CMK (cell line): ENCODE results near the gene MXRA7.
"Not testable (repeated sequence)": the region's sequence is repeated elsewhere in the genome, so short reads cannot be mapped to it uniquely, and the experiment has no call there.

Experiments
- DNase-seq: peaks from one replicate; pipeline ENCODE4 v3.0.0-alpha.2; 2010; ENCODE audit warnings: low read depth

The MXRA7 gene, protein sequence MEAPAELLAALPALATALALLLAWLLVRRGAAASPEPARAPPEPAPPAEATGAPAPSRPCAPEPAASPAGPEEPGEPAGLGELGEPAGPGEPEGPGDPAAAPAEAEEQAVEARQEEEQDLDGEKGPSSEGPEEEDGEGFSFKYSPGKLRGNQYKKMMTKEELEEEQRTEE

GRCh38 chr17:76710863-76711611 lies at the start of gene MXRA7:
Gene MXRA7 (minus strand): TSS chr17:76710965. CDS start chr17:76710946, 19 bp downstream.
- no peak for DNase-seq

DNA sequence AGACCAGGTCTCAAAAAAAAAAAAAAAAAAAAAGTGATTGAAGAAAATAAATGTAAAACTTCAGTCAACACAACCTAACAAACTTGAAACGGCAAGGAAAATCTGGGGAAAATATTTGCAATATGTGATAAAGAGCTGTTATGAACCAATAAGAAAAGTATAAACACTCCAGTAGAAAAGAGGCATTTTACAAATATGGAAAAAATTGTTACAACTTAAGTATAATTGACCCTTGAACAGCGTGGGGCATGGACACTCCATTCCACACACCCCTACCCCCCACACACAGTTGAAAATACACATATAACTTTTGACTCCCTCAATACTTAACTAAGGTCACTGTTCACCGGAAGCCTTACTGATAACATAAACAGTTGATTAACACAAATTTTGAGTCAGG lies 47.8 kb upstream of the MXRA7 start:
- DNase-seq: no peak

- DNase-seq: no peak
Measured at GRCh38 chr17:76757256-76757655, 46.5 kb upstream of the MXRA7 start.

DNA sequence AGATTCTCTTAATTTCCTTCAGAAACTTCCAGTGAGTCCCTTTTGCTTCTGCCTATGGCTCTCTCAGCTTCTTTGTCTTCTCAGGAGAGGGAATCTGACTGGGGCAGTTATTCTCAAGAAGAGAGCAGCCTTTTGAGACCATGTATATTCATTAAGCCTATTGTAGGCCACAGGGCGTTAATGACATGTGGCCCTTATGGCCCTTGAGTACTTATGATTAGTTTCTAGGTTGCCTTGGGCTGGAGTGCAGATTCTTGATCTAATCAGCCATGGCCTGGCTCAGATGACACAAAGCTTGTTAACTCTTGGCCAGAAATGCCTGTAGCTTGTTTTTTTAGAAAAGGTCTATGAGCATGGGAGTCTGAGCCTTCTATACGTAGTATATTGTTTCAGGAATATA lies 44.5 kb upstream of the MXRA7 start:
- DNase-seq: no peak

DNA sequence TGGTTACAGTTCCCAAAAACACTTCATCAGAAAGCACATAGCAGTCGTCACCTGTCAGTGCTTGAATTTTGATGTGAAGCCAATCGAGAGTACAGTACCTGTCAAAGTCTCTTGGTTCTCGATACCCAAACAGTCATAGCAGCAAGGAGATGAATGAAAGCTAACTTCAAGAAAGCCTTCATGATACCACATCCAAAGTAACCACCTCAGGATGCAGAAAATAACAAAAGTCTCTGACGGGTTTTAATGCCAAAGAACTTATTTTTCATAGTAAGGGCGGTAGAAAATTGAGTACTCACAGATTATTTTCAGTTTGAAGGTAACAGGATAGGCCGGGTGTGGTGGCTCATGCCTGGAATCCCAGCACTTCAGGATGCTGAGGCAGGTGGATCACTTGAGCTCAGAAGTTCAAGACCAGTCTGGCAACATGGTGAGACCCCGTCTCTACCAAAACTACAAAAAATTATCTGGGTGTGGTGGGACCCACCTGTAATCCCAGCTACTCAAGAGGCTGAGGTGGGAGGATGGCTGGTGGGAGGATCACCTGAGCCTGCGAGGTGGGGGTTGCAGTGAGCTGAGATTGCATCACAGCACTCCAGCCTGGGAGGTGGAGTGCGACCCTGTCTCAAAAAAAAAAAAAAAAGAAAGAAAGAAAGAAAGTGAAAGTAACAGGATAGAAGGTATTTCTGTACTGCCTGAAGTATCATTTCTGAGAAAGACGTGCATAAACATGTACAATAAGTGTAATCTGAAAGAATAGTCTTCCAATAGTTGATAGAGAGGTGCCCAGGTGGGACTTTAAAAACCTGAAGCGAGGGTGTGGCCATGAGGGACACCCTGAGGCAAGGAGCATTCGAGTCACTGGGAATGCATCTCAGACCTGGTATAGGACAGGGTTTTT lies 42.5 kb upstream of the MXRA7 start:
- no peak for DNase-seq

- no peak for DNase-seq
Measured at GRCh38 chr17:76752006-76752405, 41.2 kb upstream of the MXRA7 start.

DNA sequence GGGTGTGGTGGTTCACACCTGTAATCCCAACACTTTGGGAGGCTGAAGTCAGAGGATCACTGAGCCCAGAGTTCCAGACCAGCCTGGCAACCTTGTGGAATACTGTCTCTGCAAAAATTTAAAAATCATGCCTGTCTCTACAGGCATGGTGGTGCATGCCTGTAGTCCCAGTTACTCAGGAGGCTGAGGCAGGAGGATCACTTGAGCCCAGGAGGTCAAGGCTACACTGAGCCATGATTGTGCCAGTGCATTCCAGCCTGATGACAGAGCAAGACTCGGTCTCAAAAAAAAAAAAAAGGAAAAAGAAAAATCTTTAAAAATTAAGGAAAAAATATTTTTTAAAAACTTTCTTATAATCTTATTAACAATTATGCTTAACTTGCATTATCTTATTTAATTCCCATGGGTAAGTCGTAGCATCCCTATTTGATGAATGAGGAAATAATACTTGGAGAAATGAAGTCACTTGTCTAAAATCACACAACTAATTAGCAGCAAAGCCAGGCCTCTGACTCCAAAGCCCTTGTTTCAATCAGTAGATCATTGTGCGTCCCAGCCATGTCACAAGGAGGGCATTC lies 40.7 kb upstream of the MXRA7 start:
- no peak for DNase-seq

- DNase-seq: no peak
Measured at GRCh38 chr17:76748657-76749056, 37.9 kb upstream of the MXRA7 start.

GRCh38 chr17:76747716-76748363 lies 37.1 kb upstream of the MXRA7 start:
- no peak for DNase-seq

DNA sequence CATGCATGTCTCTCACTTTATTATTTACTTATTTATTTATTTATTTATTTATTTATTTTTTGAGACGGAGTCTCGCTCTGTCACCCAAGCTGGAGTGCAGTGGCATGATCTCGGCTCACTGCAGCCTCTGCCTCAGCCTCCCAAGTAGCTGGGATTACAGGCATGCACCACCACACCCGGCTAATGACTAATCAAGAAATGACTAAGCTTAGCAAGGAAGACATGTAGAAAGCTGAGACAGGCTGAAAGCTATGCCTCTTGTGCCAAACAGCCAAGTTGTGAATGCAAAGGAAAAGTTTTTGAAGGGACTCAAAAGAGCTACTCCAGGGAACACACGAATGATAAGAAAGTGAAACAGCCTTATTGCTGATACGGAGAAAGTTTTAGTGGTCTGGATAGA lies 35.0 kb upstream of the MXRA7 start:
- not testable (repeated sequence) for DNase-seq

DNA sequence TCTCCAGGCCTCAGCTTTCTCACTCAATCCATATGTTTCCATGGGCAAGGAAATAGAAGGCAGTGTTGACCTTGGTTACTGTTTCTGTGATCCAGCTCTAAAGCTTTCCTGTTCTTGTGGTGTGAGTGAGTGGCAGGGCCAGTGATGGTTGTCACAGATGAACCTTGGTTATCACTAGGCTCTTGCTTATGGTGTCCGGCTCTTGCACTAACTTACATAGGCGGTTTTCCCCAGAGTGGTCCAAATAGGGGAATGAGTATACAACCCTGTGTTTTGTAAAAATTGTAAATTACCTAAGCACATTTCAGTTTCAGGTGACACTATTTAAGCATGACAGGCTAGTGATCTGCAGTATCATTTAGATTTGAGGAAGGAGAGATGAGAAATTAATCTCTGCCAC lies 34.0 kb upstream of the MXRA7 start:
- DNase-seq: no peak

DNA sequence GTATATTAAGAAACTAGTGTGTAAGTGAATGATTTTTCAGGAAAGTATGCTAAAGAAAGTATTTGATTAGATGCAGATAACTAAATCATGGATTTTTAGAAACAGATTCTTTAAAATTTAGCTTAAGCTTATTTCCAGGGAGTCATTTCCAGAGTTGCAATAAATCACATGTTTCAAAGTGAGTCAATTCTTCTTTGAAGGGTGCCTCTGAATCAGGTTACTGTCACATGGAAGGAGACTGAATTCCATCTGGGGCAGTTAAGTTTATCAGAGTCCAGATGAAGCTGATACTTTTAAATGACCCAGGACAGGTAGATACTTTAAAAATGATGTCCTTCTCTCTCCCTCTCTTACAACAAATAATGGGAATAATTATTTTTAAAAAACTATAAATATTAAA lies 32.2 kb upstream of the MXRA7 start:
- DNase-seq: no peak

- no peak for DNase-seq
Measured at GRCh38 chr17:76740329-76741118, 29.8 kb upstream of the MXRA7 start.

GRCh38 chr17:76739568-76740115 lies 28.9 kb upstream of the MXRA7 start:
- not testable (repeated sequence) for DNase-seq

DNA sequence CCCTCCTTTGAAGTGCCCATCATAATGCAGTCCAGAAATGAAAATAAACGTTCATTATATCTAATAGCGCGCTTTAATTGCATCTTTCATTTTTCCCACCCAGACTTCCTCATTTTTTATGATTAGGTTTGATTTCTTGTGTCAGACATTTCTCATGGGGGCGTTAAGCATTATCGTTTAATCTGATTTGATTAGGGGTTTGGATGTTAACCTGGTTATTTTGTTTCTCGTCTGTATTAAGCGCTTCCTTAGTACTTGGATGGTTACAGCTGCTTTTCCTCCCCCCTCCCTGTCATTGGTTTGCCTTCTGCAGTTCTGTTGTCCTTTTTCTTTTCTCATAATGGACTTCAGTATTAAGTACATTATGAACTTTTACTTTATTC lies 27.7 kb upstream of the MXRA7 start:
- DNase-seq: no peak

- peak; percentile 86 for DNase-seq
Measured at GRCh38 chr17:76737676-76738467, 27.1 kb upstream of the MXRA7 start, which contains the start of gene MFSD11. Gene MFSD11 (plus strand): TSS chr17:76738119. CDS start chr17:76738353, 234 bp downstream.

GRCh38 chr17:76737082-76737675 lies 26.4 kb upstream of the MXRA7 start, which contains the start of gene SRSF2:
Gene SRSF2 (minus strand): TSS chr17:76737331. CDS start chr17:76737160, 171 bp downstream.
- peak; percentile 97 for DNase-seq

DNA sequence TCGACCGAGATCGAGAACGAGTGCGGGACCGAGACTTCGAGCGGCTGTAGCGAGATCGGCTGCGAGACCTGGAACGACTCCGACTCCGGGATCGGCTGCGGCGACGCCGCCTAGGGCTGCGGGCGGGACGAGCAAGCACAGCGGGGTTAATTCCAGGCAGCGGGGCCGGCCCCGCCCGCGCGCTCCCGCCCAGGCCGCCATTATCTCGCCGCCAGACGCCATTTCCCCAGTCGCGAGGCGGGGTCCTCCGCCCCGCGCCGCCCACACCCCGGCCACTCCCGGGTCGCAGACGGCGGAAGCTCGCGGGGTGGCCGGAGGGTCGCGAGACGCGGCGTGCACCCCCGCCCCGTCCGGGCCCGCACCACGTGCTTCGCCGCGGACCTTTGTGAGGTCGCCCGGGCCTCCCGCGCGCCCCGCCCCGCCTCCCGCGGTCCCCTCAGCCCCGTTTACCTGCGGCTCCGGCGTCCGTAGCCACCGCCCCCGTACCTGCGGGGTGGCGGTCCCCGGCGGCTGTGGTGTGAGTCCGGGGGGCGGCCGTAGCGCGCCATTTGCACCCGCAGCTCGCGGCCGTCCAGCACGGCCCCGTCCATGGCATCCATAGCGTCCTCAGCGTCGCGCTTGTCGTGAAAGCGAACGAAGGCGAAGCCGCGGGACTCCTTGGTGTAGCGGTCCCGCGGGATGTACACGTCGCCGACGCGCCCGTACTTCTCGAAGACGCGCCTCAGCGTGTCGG lies 25.8 kb upstream of the MXRA7 start:
- no peak for DNase-seq
